CD14-positive monocyte (primary cell): ENCODE results near the gene GRIP1. TPM values are rescaled to one million over a fixed set of nuclear protein-coding genes. Genes with fewer than 3 reads are reported as not detected.

Experiments
- DNase-seq, 3 donors: peaks; one replicate each; pipeline ENCODE4 v3.0.0-alpha.2; 2011 to 2022
- H2AFZ ChIP-seq: 2 replicates; pipeline ENCODE4 v1.6.0; 2012; ENCODE audit warnings: mild to moderate bottlenecking, low read depth, low read length, inconsistent platforms; ENCODE audit not compliant: insufficient read depth, poor library complexity, severe bottlenecking
- H3K27ac ChIP-seq, 2 donors: 1 replicate in 1 of 2; 2 replicates in 1 of 2; pipeline ENCODE4 v1.5.1; 2012 to 2013; ENCODE audit warnings: low read length in 2 of 2, control low read depth in 1 of 2, inconsistent platforms in 1 of 2, low read depth in 1 of 2, mild to moderate bottlenecking in 1 of 2
- H3K27me3 ChIP-seq, 2 donors: one replicate each; pipeline versions ENCODE4 v1.6.0 to v1.6.1; 2011 to 2013; ENCODE audit warnings: low read length in 2 of 2; ENCODE audit not compliant: control insufficient read depth in 2 of 2, insufficient read depth in 2 of 2
- H3K36me3 ChIP-seq, 2 donors: replicated peaks in 1 of 2; 1 replicate in 1 of 2; 2 replicates in 1 of 2; pipeline versions ENCODE4 v1.5.1 to v1.6.1; 2012 to 2013; ENCODE audit warnings: low read length in 2 of 2, control low read depth in 1 of 2, inconsistent platforms in 1 of 2, mild to moderate bottlenecking in 1 of 2; ENCODE audit not compliant: insufficient read depth in 2 of 2, control insufficient read depth in 1 of 2
- H3K4me1 ChIP-seq, 2 donors: 1 replicate in 1 of 2; 2 replicates in 1 of 2; pipeline versions ENCODE4 v1.5.1 to v1.6.1; 2012 to 2013; ENCODE audit warnings: low read length in 2 of 2, control low read depth in 1 of 2, inconsistent platforms in 1 of 2, mild to moderate bottlenecking in 1 of 2, moderate library complexity in 1 of 2; ENCODE audit not compliant: insufficient read depth in 2 of 2, control insufficient read depth in 1 of 2
- H3K4me2 ChIP-seq: replicated peaks from 2 replicates; pipeline ENCODE3; 2012; ENCODE audit warnings: low read length, moderate library complexity, mild to moderate bottlenecking; ENCODE audit not compliant: poor library complexity, severe bottlenecking; ENCODE audit errors: extremely low read depth
- H3K4me3 ChIP-seq, 3 experiments: fragments of 200-600 bp in 1 of 3; sonication (generic) in 1 of 3; replicated peaks in 1 of 3; 1 replicate in 2 of 3; 2 replicates in 1 of 3; pipeline ENCODE4 v1.5.1; 2011 to 2013; ENCODE audit warnings: low read length in 3 of 3, mild to moderate bottlenecking in 3 of 3, control low read depth in 2 of 3, low read depth in 2 of 3, inconsistent platforms in 1 of 3, moderate library complexity in 1 of 3
- H3K79me2 ChIP-seq: 2 replicates; pipeline ENCODE4 v1.6.0; 2012; ENCODE audit warnings: mild to moderate bottlenecking, control low read depth, inconsistent platforms, low read length, moderate library complexity; ENCODE audit not compliant: insufficient read depth
- H3K9ac ChIP-seq: 2 replicates; pipeline ENCODE4 v1.6.0; 2017; ENCODE audit warnings: low read length, mild to moderate bottlenecking; ENCODE audit not compliant: insufficient read depth, poor library complexity, severe bottlenecking
- H3K9me3 ChIP-seq, 2 donors: replicated peaks in 1 of 2; 1 replicate in 1 of 2; 2 replicates in 1 of 2; pipeline versions ENCODE4 v1.5.1 to v1.6.1; 2012 to 2013; ENCODE audit warnings: low read length in 2 of 2, control low read depth in 1 of 2; ENCODE audit not compliant: control insufficient read depth in 1 of 2, insufficient read depth in 1 of 2
- H4K20me1 ChIP-seq: 2 replicates; pipeline ENCODE4 v1.6.0; 2012; ENCODE audit warnings: mild to moderate bottlenecking, low read length, control low read depth, moderate library complexity; ENCODE audit not compliant: insufficient read depth
- H3K27ac Mint-ChIP-seq, 7 donors: one replicate each; pipeline ENCODE4 v1.8.0; 2020; ENCODE audit warnings: mild to moderate bottlenecking in 7 of 7, mixed read lengths in 7 of 7, moderate library complexity in 6 of 7, inconsistent platforms in 2 of 7
- H3K27me3 Mint-ChIP-seq, 3 donors: one replicate each; pipeline ENCODE4 v1.8.0; 2021 to 2022; ENCODE audit warnings: low read depth in 3 of 3, mild to moderate bottlenecking in 3 of 3, mixed read lengths in 3 of 3, moderate library complexity in 3 of 3, inconsistent platforms in 1 of 3
- H3K36me3 Mint-ChIP-seq, 2 donors: one replicate each; pipeline ENCODE4 v1.8.0; 2020; ENCODE audit warnings: mixed read lengths in 2 of 2, inconsistent platforms in 1 of 2, mild to moderate bottlenecking in 1 of 2
- H3K4me1 Mint-ChIP-seq: one replicate; pipeline ENCODE4 v1.8.0; 2020; ENCODE audit warnings: mild to moderate bottlenecking, mixed read lengths
- H3K4me3 Mint-ChIP-seq, 2 donors: one replicate each; pipeline ENCODE4 v1.8.0; 2020; ENCODE audit warnings: mild to moderate bottlenecking in 2 of 2, mixed read lengths in 2 of 2, moderate library complexity in 1 of 2
- H3K9me3 Mint-ChIP-seq, 7 donors: one replicate each; pipeline ENCODE4 v1.8.0; 2020 to 2022; ENCODE audit warnings: mixed read lengths in 7 of 7, mild to moderate bottlenecking in 6 of 7, moderate library complexity in 6 of 7, inconsistent platforms in 2 of 7
- CTCF ChIP-seq: fragments of 200-600 bp; IDR thresholded peaks from one replicate; pipeline ENCODE4 v1.8.0; 2022; ENCODE audit warnings: antibody characterized with exemption, mild to moderate bottlenecking
- WGBS: methylation state at CpG from one replicate; pipeline ENCODE4 v1.1.5; 2013; ENCODE audit warnings: missing lambda C conversion rate; ENCODE audit not compliant: insufficient coverage; 5-methylcytosine and 5-hydroxymethylcytosine counted together
- intact Hi-C, 2 donors: fragments of 100-400 bp; cut with micrococcal nuclease; formaldehyde crosslinking; loops; one replicate each; pipeline versions ENCODE4 v1.15.0 to v1.15.1; 2023
- polyA plus RNA-seq, 3 donors: library from polyadenylated mRNA; depleted of rRNA in 1 of 3; unstranded in 2 of 3; stranded (reverse) in 1 of 3; fragments of 300-500 nt in 2 of 3; fragments of >200 nt in 1 of 3; fragmentation: Illumina TruSeq in 2 of 3; gene quantifications; 1 replicate in 2 of 3; 2 replicates in 1 of 3; pipeline ENCODE4 v1.2.3, GENCODE V29; 2012 to 2021

The GRIP1 gene
- polyA plus RNA-seq, 3 donors = 0.21 TPM; not detected in 2

DNA sequence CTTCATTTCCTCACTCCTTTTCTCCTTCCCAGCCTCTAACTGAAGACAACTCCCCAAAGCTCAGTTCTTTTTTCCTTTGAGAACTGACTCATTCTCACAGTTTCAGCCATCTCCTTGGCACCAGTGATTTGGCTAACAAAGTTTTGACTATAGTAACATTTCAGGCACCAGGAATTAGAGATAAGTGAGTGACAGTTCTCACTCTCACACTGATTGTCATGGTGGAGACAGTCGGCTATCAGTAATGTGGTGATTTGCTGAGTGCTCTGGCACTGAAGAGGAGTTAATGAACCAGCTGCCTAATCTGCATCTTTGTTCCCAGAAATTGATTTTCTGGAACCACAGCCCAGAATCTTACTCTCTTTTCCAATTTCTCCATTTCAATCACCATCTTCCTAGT lies 347.1 kb downstream of the GRIP1 start:
- H3K4me3 ChIP-seq = no peak overlapping the region
- no peaks in the 10 kb centered on the region for H3K27me3 ChIP-seq
- peaks cover 6% of the 10 kb centered on the region for H3K79me2 ChIP-seq
- H3K36me3 ChIP-seq = peaks cover 18 to 66% of the 10 kb centered on the region in 2 donors
- no peaks in the 10 kb centered on the region for H4K20me1 ChIP-seq
- Mint-ChIP-seq H3K27me3 (peaks cover 0 to 2% (median 0%) of the 10 kb centered on the region in 3 donors), H3K36me3 (peaks cover 43 to 49% of the 10 kb centered on the region in 2 donors), H3K27ac (peak overlapping the region in 2 of 7 donors; percentile 13 to 22), H3K4me3 (no peak overlapping the region), H3K9me3 (peaks cover 0 to 3% (median 0%) of the 10 kb centered on the region in 7 donors), H3K4me1 (peaks cover 2% of the 10 kb centered on the region)
- no peak overlapping the region for H2AFZ ChIP-seq
- intact Hi-C loops = no loop called here
- H3K4me1 ChIP-seq = no peaks in the 10 kb centered on the region
- H3K27ac ChIP-seq = no peak overlapping the region
- TF ChIP-seq CTCF = no peak
- H3K9me3 ChIP-seq = no peaks in the 10 kb centered on the region
- H3K9ac ChIP-seq = no peak overlapping the region
- no peak for DNase-seq
- no peak overlapping the region for H3K4me2 ChIP-seq
- WGBS = no CpG with 5 or more reads among the region's 1 CpG

GRCh38 chr12:66331016-66331415 lies 347.9 kb downstream of the GRIP1 start:
- Mint-ChIP-seq H3K4me1 (peaks cover 2% of the 10 kb centered on the region), H3K36me3 (peaks cover 44 to 56% of the 10 kb centered on the region in 2 donors)

More at GRCh38 chr12:66331016-66331415, 347.9 kb downstream of the GRIP1 start:
- Histone ChIP-seq H3K9ac (no peak overlapping the region), H3K9me3 (no peaks in the 10 kb centered on the region), H3K4me2 (no peak overlapping the region), H3K27ac (no peak overlapping the region), H2AFZ (no peak overlapping the region), H3K4me1 (no peaks in the 10 kb centered on the region), H3K27me3 (no peaks in the 10 kb centered on the region), H3K4me3 (no peak overlapping the region), H4K20me1 (no peaks in the 10 kb centered on the region), H3K36me3 (peaks cover 18 to 64% of the 10 kb centered on the region in 2 donors), H3K79me2 (peaks cover under 1% of the 10 kb centered on the region)
- intact Hi-C loops = no loop called here
- no peak overlapping the region for H3K4me3 Mint-ChIP-seq
- H3K9me3 Mint-ChIP-seq = peaks cover 0 to 3% (median 1%) of the 10 kb centered on the region in 7 donors
- DNase-seq = no peak
- no peak overlapping the region for H3K27ac Mint-ChIP-seq
- H3K27me3 Mint-ChIP-seq = peaks cover 0 to 2% (median 0%) of the 10 kb centered on the region in 3 donors
- no peak for TF ChIP-seq CTCF
- 84% methylated on average over 8 of the region's 13 CpGs for WGBS
